ENCODE results near the gene TMEM126A.

Gene TMEM126A

GRCh38 chr11:85698195-85698594 lies 50.4 kb downstream of the TMEM126A start:
- no peak for DNase-seq

DNA sequence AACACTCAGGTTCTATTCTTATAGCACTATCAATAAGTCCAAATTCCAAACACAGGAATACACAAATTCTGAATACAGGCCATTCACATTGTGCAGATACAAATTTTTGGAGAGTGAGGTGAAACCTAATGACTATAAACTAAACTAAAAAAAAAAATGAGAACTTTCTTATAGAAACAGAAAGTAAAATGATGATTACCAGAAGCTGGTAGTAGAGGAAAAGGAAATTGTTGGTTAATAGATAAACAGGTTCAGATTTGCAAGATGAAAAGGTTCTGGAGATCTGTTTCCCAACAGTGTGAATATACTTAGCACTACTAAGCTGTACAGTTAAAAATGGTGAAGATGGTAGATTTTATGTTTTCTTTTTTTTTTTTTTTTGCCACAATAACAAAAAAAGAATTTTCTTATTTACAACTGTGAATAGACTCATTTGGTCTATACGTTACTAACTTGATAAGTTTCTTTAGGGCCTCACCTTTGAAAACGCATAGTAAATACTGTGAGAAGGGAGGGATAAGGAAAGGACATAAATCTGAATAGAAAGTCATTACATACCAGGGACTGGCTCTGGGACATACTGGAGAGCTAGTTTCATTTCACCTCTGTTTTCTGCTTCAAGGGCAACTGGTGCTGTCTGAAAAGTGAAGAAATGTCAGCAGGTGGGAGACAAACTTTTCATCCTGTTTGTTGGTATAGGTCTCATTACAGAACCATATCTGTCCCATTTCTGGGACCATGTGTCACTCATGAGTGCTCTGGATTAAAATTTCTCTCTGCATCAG lies 52.4 kb downstream of the TMEM126A start:
- DNase-seq: no peak

DNA sequence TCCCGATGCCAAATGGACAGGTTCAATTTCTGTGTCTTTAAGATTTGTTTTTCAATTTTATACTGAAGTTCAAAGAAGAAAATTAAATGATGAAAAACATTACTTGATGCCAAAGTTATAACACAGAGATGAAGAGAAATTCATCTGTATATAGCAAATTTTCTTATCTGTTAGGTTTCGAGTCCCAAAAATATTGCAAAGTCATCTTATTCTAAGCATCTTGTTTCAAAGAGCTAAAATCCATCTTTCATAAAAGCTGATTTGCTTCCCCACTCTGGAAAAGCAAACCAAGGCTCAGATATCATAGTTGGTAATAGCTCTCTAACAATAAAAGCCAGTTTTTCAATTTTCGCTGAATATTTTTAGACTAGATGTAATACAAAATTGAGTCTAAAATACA lies 57.2 kb downstream of the TMEM126A start:
- no peak for DNase-seq

- no peak for DNase-seq
Observed at GRCh38 chr11:85705800-85706199, 58.0 kb downstream of the TMEM126A start.
